ENCODE data around the gene SLC5A2.
A peak's percentile ranks its signal among the peaks of the same experiment; 100 is the strongest.

SLC5A2 gene

GRCh38 chr16:31527734-31528274 is 44.9 kb downstream of the SLC5A2 start, which contains the start of gene AHSP:
AHSP (plus strand) TSS chr16:31527900; CDS start chr16:31528140, 240 bp downstream.
- TF ChIP-seq CTCF (conservative IDR thresholded peaks at IDR 0.05; ENCODE audit: low read depth, low read length) = no peak
- DNase-seq (ENCODE audit: low read depth) = no peak
- H3K4me3 ChIP-seq (ENCODE audit: low read depth, low read length) = no peak within 1 kb of the TSS

GRCh38 chr16:31528523-31529107 is 45.7 kb downstream of the SLC5A2 start:
- no peak for TF ChIP-seq CTCF (conservative IDR thresholded peaks at IDR 0.05; ENCODE audit: low read depth, low read length)
- no peak overlapping the region for H3K4me3 ChIP-seq (ENCODE audit: low read depth, low read length)
- DNase-seq (ENCODE audit: low read depth) = no peak

DNA sequence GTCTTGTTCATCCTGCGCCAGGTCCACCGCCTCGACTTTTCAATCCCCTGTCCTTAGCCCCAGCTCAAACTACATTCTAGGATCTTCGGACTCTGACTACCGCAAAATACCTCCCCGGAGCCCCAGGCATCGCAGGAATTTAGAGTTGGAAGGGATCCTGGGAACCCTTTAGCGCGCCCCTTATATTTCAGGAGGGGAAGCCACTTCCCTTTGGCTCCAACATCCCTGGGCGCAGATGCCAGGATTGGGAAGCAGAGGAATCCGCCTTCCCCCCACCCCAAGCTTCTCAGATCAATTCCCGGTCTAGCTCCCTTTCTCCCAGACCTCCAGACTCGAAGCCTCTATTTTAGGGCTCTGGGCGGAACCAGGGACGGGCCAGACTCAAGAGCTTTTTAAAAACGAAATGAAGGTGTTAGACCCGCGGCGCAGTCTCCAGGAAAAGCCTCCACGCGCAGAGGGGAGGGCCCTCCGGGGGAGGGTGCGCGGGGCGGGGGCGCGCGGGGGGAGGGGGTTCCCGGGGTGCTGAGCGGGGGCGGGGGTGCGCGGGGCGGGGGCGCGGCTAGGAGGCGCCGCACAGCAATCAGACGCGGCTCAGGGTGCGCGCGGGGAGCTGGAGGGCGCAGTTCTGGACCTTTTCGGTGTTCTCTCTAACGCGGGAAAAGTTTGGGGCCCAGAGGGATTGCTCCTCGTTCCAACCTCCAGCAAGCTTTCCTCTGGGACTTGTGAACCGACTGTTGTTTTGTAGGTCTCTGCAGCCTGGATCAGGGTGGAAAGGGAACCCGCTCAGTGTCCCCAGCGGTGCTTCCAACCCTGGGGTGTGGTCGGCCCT is 46.4 kb downstream of the SLC5A2 start:
- DNase-seq (ENCODE audit: low read depth) = peak; percentile 28
- peak overlapping the region; percentile 3 for H3K4me3 ChIP-seq (ENCODE audit: low read depth, low read length)
- no peak for TF ChIP-seq CTCF (conservative IDR thresholded peaks at IDR 0.05; ENCODE audit: low read depth, low read length)

DNA sequence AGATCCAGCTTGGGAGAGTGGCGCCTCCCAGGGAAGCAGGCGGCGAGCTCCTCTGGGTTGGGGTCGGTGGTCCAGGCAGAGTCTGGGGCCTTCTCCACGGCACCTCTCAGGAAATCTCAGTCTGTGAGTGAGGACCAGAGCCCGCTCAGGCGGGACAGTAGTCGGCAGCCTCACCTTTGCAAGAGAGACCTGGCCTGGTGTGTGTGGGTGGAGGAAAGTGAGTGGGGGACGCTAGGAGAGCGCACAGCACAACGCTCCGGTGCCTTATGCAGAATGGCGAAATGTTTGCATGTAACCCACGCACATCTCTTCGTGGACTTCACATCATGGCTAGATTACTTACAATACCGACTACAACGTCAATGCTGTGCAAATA is 47.0 kb downstream of the SLC5A2 start:
- no peak for DNase-seq (ENCODE audit: low read depth)
- no peak overlapping the region for H3K4me3 ChIP-seq (ENCODE audit: low read depth, low read length)
- TF ChIP-seq CTCF (conservative IDR thresholded peaks at IDR 0.05; ENCODE audit: low read depth, low read length) = no peak

DNA sequence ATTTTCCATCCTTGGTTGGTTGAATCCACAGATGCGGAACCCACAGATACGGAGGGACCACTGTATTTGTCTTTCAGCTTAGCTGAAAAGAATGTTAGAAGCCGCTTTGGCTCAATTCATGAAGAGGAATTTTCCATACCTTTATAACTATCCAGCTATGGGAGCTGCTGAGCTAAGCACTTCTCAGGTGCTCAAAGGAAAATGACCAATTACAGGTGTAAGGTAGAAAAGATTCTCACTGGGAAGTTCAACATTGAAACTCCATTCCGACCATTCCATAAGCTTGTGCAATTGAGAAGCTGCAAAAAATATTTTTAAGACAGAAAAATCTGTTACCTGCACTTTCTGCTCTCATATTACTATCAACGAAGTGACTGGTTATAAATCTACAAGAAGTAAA is 47.5 kb downstream of the SLC5A2 start:
- TF ChIP-seq CTCF (conservative IDR thresholded peaks at IDR 0.05; ENCODE audit: low read depth, low read length) = no peak
- DNase-seq (ENCODE audit: low read depth) = no peak
- no peak overlapping the region for H3K4me3 ChIP-seq (ENCODE audit: low read depth, low read length)

DNA sequence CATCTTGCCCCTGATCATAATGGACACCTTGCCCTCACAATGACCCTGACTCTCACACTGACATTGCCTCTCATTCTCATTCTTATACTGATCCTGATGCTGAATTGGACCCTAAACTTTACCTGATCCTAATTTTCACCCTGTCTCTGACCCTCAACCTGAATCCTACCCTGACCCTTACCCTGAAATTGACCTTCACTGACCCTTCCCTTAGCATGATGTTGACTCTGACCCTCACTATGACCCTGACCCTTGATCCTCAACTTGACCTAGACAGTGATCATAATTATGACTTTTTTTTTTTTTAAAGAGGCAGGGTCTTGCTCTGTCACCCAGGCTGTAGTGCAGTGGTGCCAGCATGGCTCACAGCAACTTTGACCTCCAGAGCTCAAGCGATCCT is 48.2 kb downstream of the SLC5A2 start:
- DNase-seq (ENCODE audit: low read depth) = no peak
- H3K4me3 ChIP-seq (ENCODE audit: low read depth, low read length) = no peak overlapping the region
- no peak for TF ChIP-seq CTCF (conservative IDR thresholded peaks at IDR 0.05; ENCODE audit: low read depth, low read length)

Data from choroid plexus epithelial cell (primary cell).